GM18519 (cell line): ENCODE data around the gene PLPP6.
A peak's percentile ranks its signal among the peaks of the same experiment; 100 is the strongest.
"Not testable (repeated sequence)": the region's sequence is repeated elsewhere in the genome, so short reads cannot be mapped to it uniquely, and the experiment has no call there.

Experiments
- ATAC-seq: cut with Tn5 transposase; IDR thresholded peaks from one replicate; pipeline ENCODE4 v1.9.1; 2021; ENCODE audit warnings: mild to moderate bottlenecking, moderate library complexity; ENCODE audit not compliant: unreplicated experiment, low FRiP score

Gene PLPP6

DNA sequence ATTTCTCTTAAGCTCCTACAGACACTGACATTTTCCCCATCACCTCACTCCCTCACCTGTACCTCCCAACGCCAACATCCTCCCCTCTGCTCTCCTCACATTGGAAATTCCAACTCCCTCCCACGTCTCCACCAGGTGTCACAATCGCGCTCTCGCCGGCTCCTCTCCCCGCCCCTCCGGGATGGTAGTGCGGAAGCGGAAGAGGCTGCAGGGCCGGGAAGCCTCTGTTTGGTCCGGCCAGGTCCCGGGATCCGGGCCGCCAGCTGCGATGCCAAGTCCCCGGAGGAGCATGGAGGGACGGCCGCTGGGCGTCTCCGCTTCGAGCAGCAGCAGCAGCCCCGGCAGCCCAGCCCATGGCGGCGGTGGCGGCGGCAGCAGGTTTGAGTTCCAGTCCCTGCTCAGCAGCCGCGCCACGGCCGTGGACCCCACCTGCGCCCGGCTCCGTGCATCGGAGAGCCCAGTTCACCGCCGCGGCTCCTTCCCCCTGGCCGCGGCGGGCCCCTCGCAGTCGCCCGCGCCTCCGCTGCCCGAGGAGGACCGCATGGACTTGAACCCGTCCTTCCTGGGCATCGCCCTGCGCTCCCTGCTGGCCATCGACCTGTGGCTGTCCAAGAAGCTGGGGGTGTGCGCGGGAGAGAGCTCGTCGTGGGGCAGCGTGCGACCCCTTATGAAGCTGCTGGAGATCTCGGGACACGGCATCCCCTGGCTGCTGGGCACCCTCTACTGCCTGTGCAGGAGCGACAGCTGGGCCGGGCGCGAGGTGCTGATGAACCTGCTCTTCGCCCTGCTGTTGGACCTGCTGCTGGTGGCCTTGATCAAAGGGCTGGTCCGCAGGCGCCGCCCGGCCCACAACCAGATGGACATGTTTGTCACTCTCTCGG, at the start of gene PLPP6:
PLPP6 (plus strand) TSS at position 187 of the 881 bp plus-strand sequence; CDS start at position 269, 82 bp downstream.
- ATAC-seq, result peak; percentile 64

GRCh38 chr9:4614627-4615026, 47.5 kb upstream of the PLPP6 start:
- ATAC-seq, result no peak

DNA sequence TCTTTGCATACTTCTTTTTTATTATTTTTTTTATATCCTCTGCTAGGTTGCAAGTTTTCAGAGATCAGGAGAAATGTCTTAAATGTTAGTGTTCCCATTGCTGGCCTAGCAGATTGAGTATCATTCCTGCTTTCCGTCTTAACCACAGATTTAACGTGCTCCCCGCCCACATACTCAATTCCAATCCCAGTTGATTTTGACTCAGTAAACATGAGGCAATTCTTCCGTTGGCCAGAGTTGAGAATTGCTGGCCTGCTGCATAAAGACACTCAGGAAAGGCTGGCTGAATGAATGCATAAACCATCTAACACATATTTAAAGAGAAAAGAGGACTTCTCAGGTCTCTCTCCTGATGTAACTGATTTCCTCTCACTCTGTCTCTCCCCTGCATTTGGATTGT, 46.8 kb upstream of the PLPP6 start:
- no peak for ATAC-seq

GRCh38 chr9:4615778-4616177, 46.3 kb upstream of the PLPP6 start:
- ATAC-seq, result no peak

GRCh38 chr9:4617752-4618151, 44.3 kb upstream of the PLPP6 start:
- ATAC-seq, result no peak

DNA sequence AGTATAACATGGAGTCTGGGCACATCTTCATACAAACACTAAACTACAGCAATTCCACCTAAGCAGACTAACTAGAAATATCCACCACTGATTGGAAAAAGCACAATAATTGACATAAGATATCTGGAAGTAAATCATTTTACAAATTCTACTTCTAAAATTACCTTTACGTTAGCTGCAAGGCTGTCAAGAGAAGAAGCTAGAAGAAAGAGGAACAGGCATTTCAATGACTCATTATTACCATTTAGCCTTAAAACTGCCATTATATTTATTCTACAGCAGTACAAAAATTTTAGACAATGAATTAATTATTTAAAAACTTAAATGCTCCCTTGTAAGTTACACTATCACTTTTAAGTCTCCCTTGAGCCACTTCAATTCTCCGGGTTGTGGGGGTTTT, 43.4 kb upstream of the PLPP6 start:
- ATAC-seq, result no peak

DNA sequence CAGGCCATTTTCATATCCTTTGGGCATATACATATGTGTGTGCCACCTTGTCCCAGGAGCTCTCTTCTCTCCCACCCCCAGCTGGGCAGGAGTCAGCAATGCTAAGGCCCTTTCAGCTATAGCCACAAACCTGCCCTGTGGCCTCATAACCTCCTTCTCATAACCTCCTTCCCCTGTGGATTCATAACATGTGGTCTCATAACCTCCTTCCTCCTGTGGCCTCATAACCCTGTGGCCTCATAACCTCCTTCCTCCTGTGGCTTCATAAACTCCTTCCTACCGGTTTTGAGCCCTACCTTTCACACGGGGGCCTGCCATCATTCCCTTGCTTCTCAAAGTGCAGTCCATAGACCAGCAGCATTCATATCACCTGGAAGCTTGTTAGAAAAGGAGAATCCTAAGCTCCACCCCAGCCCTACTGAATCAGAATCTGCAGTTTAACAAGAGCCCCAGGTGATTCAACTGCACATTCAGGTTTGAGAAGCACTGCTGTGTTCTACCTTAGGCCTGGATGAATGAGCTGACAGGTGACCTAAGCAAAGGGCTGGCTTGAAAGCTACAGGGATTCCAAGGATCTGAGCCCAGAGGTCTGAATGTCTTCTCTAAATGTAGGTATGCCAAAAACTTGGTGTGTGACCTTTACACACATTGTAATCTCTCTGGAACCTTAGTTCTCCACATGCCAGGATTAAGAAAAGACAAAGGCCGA, 41.9 kb upstream of the PLPP6 start:
- no peak for ATAC-seq

GRCh38 chr9:4620881-4621555, 41.1 kb upstream of the PLPP6 start:
- no peak for ATAC-seq

GRCh38 chr9:4622016-4622415, 40.1 kb upstream of the PLPP6 start:
- no peak for ATAC-seq

DNA sequence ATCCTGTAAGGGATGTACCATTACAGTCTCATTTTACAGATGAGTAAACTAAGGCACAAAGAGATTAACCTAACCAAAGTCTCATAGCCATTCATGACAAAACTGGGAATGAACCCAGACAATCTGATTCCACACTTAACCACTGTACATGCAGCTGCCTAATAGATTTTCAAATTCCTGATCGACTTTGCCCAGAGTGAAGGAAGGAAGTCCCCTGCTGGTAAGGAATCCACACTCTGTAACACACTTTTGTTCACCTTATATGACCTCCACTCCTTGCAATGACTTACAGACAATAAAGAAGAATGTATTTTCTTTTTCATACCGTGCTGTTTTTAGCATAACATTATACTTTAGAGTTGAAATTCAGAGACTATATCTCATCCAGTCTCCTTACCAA, 31.3 kb upstream of the PLPP6 start:
- no peak for ATAC-seq

DNA sequence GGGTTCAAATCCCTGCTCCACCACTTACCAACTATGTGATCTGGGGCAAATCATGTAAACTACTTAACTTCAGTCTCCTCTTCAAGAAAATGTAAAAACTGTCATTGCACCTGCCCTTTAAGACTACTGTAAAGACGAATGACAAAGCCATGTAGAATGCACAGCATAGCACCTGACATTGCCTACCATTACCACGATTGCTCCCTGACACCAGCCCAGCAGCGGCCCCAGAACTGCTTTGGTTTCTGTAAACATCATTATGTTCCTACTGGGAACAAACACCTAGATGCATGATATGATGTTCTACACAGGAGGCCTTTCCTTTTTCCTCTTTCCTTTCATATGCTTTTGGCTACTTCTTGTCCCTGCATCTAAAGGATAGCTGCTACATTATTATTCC, 23.1 kb upstream of the PLPP6 start:
- ATAC-seq, result no peak

DNA sequence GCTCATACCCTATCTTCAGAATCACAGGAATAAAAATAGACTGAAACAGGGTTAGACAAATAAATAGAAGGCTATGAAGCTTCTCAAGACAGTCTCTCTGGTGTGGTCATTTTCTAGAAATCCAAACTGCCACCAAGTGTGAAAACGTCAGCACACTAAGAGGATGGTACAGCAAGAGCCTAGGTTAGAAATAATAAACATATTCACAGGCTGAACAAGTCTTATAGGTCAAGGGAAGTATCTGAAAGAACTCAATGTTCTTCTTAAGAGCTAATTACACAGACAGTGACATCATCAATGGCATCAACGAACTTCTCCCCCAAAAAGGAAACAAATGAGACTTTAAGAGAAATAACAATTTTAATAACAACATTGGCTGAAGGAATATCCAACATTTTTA, 22.7 kb upstream of the PLPP6 start:
- ATAC-seq, result no peak

DNA sequence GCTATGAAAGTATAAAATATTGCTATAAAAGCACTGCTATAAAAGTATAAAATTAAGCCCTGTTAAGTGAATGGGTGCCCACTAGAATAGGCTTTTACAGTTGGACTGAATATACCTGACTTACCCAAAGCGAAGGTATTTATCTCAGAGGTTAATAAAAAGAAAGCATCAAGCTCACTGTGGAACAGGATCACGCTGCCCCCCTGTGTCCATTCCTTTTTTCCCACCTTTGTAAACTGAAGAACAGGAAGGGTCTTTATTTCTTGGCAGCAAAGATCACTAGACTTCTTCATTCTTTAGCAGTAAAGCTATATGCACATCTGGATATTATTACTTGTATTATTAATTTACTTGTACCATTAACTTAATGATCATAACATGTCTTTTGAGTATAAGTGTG, 22.1 kb upstream of the PLPP6 start:
- no peak for ATAC-seq

GRCh38 chr9:4642351-4642750, 19.7 kb upstream of the PLPP6 start:
- ATAC-seq, result no peak

DNA sequence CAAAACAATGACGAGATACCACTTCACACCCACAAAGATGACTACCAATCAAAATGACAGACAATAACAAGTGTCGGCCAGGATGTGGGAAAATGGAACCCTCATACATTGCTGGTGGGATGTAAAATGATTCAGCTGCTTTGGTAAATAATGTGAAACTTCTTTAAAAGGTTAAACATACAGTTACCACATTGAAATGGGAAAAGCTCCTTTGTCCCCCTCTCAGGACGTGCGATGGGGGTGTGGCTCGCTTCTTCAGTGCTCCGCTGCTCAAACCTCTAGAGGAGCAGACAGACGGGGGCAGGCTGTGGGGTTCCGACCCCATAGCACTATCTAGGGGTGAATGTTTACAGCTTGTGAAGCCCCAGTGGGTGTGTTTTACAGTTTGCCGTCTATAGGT, 8.0 kb upstream of the PLPP6 start:
- ATAC-seq, result no peak

GRCh38 chr9:4654538-4654937, 7.6 kb upstream of the PLPP6 start:
- ATAC-seq, result no peak

DNA sequence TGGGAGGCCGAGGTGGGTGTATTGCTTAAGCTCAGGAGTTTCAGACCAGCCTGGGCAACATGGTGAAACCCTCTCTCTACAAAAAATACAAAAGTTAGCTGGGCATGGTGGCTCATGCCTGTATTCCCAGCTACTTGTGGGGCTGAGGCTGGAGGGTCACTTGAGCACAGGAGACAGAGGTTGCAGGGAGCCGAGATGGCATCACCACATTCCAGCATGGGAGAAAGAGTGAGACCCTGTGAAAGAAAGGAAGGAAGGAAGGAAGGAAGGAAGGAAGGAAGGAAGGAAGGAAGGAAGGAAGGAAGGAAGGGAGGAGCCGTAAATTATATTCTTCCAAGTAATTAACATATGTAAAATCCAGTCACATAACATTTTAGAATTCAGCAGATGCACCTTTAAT, 5.9 kb upstream of the PLPP6 start:
- not testable (repeated sequence) for ATAC-seq

GRCh38 chr9:4656621-4657020, 5.5 kb upstream of the PLPP6 start:
- ATAC-seq, result no peak

DNA sequence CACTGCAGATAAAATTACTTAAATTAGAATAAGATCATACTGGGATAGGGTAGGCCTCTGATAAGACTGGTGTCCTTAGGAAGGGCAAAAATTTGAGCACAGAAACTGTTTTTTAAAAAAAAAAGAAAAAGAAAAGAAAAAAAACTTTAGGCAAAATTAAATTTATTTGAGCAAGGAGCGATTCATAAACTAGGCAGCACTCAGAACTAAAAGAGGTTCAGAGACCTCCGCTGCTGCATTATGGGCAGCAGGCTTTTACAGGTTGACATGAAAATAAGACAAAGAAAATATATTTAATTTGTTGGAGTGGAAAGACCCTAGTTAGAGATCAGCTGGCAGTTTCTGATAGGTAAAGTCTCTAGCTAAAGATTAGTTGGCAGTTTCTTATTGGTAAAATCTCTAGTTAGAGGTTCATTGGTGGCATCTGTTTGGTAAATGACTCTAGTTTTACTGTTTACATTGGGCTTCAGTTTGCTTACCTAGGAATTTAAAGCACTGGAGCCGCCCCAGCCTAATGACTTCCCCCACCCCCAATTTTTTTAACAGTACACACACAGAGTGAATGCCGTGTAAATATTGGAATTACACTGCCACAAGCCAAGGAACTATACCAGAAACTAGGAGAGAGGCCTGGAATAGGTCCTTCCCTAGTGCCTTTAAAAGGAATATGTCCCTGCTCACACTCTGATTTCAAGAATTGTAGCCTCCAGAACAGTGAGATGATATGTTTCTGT, 4.5 kb upstream of the PLPP6 start:
- no peak for ATAC-seq

DNA sequence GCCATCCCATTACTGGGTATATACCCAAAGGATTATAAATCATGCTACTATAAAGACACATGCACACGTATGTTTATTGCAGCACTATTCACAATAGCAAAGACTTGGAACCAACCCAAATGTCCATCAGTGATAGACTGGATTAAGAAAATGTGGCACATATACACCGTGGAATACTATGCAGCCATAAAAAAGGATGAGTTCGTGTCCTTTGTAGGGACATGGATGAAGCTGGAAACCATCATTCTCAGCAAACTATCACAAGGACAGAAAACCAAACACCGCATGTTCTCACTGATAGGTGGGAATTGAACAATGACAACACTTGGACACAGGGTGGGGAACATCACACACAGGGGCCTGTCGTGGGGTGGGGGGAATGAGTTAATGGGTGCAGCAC, 1.4 kb upstream of the PLPP6 start:
- ATAC-seq, result not testable (repeated sequence)

DNA sequence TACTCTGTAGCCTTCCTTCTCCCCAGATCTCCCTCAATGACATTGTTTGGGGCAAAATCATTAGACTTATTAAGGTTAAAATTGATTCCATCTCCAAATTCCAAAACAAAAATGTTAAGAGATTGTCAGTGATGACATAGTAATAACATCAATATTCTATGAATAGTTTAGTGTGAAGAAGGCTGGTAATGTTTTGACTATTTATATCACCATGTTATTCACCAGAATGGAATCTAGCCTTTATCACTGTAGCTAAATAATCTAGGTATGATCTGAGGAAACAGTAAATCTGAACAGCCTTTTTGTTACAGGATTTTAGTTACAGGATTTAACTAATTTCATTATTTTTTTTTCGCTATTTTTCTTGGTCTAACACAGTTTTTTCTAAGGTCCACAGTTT, 929 bp upstream of the PLPP6 start:
- no peak for ATAC-seq
